ENCODE results near the gene CAB39. TPM values are rescaled to one million over a fixed set of nuclear protein-coding genes. Genes with fewer than 3 reads are reported as not detected.
"Not testable (repeated sequence)": the region's sequence is repeated elsewhere in the genome, so short reads cannot be mapped to it uniquely, and the experiment has no call there.

CAB39 gene
- total and polyA plus RNA-seq, 2 donors (not counting 1 experiment from before 2014, with no cell fraction given) = 51.1 to 72.3 TPM

DNA sequence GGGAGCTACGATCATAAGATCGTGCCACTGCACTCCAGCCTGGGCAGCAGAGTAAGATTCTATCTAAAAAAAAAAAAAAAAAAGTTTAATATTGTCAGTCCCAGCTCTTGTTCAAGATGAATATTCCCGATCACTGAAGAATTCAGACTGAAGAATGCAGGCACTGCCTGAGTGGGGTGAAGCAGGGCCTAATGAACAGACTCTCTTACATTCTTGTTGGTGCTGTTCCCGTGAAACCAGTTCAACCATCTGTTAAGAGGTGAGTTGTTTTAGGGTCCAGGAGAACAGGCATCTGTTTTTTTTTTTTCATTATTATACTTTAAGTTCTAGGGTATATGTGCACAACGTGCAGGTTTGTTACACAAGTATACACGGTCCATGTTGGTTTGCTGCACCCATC lies 17.1 kb upstream of the CAB39 start:
- TF ChIP-seq, protein P1, sequence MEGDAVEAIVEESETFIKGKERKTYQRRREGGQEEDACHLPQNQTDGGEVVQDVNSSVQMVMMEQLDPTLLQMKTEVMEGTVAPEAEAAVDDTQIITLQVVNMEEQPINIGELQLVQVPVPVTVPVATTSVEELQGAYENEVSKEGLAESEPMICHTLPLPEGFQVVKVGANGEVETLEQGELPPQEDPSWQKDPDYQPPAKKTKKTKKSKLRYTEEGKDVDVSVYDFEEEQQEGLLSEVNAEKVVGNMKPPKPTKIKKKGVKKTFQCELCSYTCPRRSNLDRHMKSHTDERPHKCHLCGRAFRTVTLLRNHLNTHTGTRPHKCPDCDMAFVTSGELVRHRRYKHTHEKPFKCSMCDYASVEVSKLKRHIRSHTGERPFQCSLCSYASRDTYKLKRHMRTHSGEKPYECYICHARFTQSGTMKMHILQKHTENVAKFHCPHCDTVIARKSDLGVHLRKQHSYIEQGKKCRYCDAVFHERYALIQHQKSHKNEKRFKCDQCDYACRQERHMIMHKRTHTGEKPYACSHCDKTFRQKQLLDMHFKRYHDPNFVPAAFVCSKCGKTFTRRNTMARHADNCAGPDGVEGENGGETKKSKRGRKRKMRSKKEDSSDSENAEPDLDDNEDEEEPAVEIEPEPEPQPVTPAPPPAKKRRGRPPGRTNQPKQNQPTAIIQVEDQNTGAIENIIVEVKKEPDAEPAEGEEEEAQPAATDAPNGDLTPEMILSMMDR (conservative IDR thresholded peaks at IDR 0.05 in 1 of 2, IDR thresholded peaks at IDR 0.05 in 1 of 2; ENCODE audit: low read depth in 1 of 2, low read length in 2 of 2) = no peak
- TF ChIP-seq EZH2 (IDR thresholded peaks at IDR 0.05; ENCODE audit: low read length, missing control alignments) = no peak
- no peak overlapping the region for H3K27ac ChIP-seq (ENCODE audit: insufficient read depth, low read length)
- H3K9me3 ChIP-seq (ENCODE audit: control insufficient read depth, insufficient read depth, low read depth, low read length) = no peaks in the 10 kb centered on the region
- peaks cover 2% of the 10 kb centered on the region for H3K4me1 ChIP-seq (ENCODE audit: control insufficient read depth, extremely low read depth, insufficient read depth, low read length)
- no peak overlapping the region for H3K4me3 ChIP-seq (replicated peaks in 1 of 4; ENCODE audit: control extremely low read depth in 1 of 4, insufficient read depth in 1 of 4, low read depth in 3 of 4, low read length in 4 of 4)
- H3K27me3 ChIP-seq (ENCODE audit: control insufficient read depth, insufficient read depth, low read length) = no peaks in the 10 kb centered on the region
- no peak for DNase-seq (ENCODE audit: low read depth in 2 of 2)
- H2AFZ ChIP-seq (ENCODE audit: low read length) = no peak overlapping the region
- no peaks in the 10 kb centered on the region for H4K20me1 ChIP-seq (ENCODE audit: control insufficient read depth, extremely low read depth, insufficient read depth, low read length)
- no peaks in the 10 kb centered on the region for H3K79me2 ChIP-seq (ENCODE audit: control insufficient read depth, insufficient read depth, low read length)
- no peak overlapping the region for H3K4me2 ChIP-seq (ENCODE audit: extremely low read depth, insufficient read depth, low read length)
- H3K36me3 ChIP-seq (ENCODE audit: control insufficient read depth, insufficient read depth, low read length) = no peaks in the 10 kb centered on the region
- no peak overlapping the region for H3K9ac ChIP-seq (ENCODE audit: insufficient read depth, low read length)

DNA sequence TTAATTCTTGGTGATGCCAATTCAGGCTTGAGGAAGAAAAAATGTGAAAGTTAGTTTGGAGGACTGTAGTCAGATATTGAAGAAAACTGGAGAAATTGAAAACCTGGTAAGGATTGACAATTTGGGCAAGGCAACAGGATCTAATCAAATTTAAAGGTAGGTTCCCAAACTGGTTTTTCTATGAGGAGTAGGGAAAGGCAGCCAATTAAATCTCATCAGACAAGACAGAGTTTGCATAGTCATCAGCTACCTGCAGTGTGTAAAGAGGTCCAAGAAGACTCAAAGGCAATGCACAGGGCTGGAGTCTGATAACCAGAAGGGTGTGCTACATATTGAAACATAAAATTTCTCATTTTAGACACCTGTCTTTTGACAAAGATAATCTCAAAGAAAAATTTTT lies 16.0 kb upstream of the CAB39 start:
- Histone ChIP-seq H3K9ac (ENCODE audit: insufficient read depth, low read length) (no peak overlapping the region), H4K20me1 (ENCODE audit: control insufficient read depth, extremely low read depth, insufficient read depth, low read length) (no peaks in the 10 kb centered on the region), H3K79me2 (ENCODE audit: control insufficient read depth, insufficient read depth, low read length) (no peaks in the 10 kb centered on the region), H3K27ac (ENCODE audit: insufficient read depth, low read length) (no peak overlapping the region), H3K27me3 (ENCODE audit: control insufficient read depth, insufficient read depth, low read length) (no peaks in the 10 kb centered on the region), H3K4me1 (ENCODE audit: control insufficient read depth, extremely low read depth, insufficient read depth, low read length) (no peaks in the 10 kb centered on the region), H3K4me2 (ENCODE audit: extremely low read depth, insufficient read depth, low read length) (no peak overlapping the region), H2AFZ (ENCODE audit: low read length) (no peak overlapping the region), H3K4me3 (replicated peaks in 1 of 4; ENCODE audit: control extremely low read depth in 1 of 4, insufficient read depth in 1 of 4, low read depth in 3 of 4, low read length in 4 of 4) (no peak overlapping the region), H3K36me3 (ENCODE audit: control insufficient read depth, insufficient read depth, low read length) (no peaks in the 10 kb centered on the region), H3K9me3 (ENCODE audit: control insufficient read depth, insufficient read depth, low read depth, low read length) (no peaks in the 10 kb centered on the region)
- no peak for TF ChIP-seq EZH2 (IDR thresholded peaks at IDR 0.05; ENCODE audit: low read length, missing control alignments)
- TF ChIP-seq, protein P1 (conservative IDR thresholded peaks at IDR 0.05 in 1 of 2, IDR thresholded peaks at IDR 0.05 in 1 of 2; ENCODE audit: low read depth in 1 of 2, low read length in 2 of 2) = no peak
- no peak for DNase-seq (ENCODE audit: low read depth in 2 of 2)

DNA sequence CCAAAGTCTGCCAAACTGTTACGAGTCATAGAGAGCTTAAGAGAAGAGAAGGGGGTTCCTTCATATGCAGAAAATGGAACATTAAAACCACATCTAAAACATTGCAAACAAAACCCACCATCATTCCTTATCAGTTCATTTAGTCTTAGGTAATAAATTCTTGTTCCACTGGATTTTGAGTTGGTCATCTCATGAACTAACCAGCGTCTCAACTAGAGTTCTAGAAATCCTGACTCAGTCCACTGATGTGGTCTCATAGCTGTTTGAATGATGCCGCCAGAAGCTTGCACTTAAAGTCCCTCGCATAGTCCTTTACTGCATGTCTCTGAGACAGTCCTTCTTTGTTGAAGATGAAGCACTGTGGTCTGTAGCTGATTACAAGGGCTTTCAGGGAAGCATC lies 15.0 kb upstream of the CAB39 start:
- TF ChIP-seq EZH2 (IDR thresholded peaks at IDR 0.05; ENCODE audit: low read length, missing control alignments) = no peak
- TF ChIP-seq, protein P1 (conservative IDR thresholded peaks at IDR 0.05 in 1 of 2, IDR thresholded peaks at IDR 0.05 in 1 of 2; ENCODE audit: low read depth in 1 of 2, low read length in 2 of 2) = no peak
- DNase-seq (ENCODE audit: low read depth in 2 of 2) = peak in 1 of 2 donors; percentile 64
- Histone ChIP-seq H3K4me1 (ENCODE audit: control insufficient read depth, extremely low read depth, insufficient read depth, low read length) (no peaks in the 10 kb centered on the region), H3K9me3 (ENCODE audit: control insufficient read depth, insufficient read depth, low read depth, low read length) (no peaks in the 10 kb centered on the region), H3K4me2 (ENCODE audit: extremely low read depth, insufficient read depth, low read length) (peak overlapping the region; percentile 5), H3K27ac (ENCODE audit: insufficient read depth, low read length) (no peak overlapping the region), H4K20me1 (ENCODE audit: control insufficient read depth, extremely low read depth, insufficient read depth, low read length) (no peaks in the 10 kb centered on the region), H2AFZ (ENCODE audit: low read length) (no peak overlapping the region), H3K79me2 (ENCODE audit: control insufficient read depth, insufficient read depth, low read length) (no peaks in the 10 kb centered on the region), H3K36me3 (ENCODE audit: control insufficient read depth, insufficient read depth, low read length) (no peaks in the 10 kb centered on the region), H3K4me3 (replicated peaks in 1 of 4; ENCODE audit: control extremely low read depth in 1 of 4, insufficient read depth in 1 of 4, low read depth in 3 of 4, low read length in 4 of 4) (no peak overlapping the region), H3K9ac (ENCODE audit: insufficient read depth, low read length) (no peak overlapping the region), H3K27me3 (ENCODE audit: control insufficient read depth, insufficient read depth, low read length) (no peaks in the 10 kb centered on the region)

GRCh38 chr2:230698753-230699152 lies 13.9 kb upstream of the CAB39 start:
- not testable (repeated sequence) for H3K4me2 ChIP-seq (ENCODE audit: extremely low read depth, insufficient read depth, low read length); H2AFZ ChIP-seq (ENCODE audit: low read length); H4K20me1 ChIP-seq (ENCODE audit: control insufficient read depth, extremely low read depth, insufficient read depth, low read length); H3K4me1 ChIP-seq (ENCODE audit: control insufficient read depth, extremely low read depth, insufficient read depth, low read length); H3K79me2 ChIP-seq (ENCODE audit: control insufficient read depth, insufficient read depth, low read length); H3K4me3 ChIP-seq (replicated peaks in 1 of 4; ENCODE audit: control extremely low read depth in 1 of 4, insufficient read depth in 1 of 4, low read depth in 3 of 4, low read length in 4 of 4); H3K27me3 ChIP-seq (ENCODE audit: control insufficient read depth, insufficient read depth, low read length); DNase-seq (ENCODE audit: low read depth in 2 of 2); H3K36me3 ChIP-seq (ENCODE audit: control insufficient read depth, insufficient read depth, low read length); H3K9ac ChIP-seq (ENCODE audit: insufficient read depth, low read length); H3K9me3 ChIP-seq (ENCODE audit: control insufficient read depth, insufficient read depth, low read depth, low read length); H3K27ac ChIP-seq (ENCODE audit: insufficient read depth, low read length)

Data from fibroblast of lung (primary cell).